Measurements from ENCODE around the gene PTPRR.

DNA sequence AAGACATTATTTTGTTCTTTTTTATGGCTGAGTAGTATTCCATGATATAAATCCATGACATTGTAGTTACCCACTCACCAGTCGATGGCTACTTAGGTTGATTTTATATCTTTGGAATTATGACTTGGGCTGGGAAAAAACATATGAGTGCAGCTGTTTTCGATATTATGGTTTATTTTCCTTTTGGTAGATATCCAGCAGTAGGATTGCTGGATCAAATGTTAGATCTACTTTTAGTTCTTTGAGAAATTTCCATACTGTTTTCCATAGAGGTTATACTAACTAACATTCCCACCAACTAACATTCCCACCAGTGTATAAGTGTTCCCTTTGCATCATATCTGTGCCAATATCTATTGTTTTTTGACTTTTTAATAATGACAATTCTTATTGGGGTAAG is 29.9 kb upstream of the PTPRR start:
- TF ChIP-seq YY1 (IDR thresholded peaks at IDR 0.05; ENCODE audit: insufficient read depth, insufficient read length) = no peak
- TF ChIP-seq SUZ12 (IDR thresholded peaks at IDR 0.05; ENCODE audit: extremely low read depth, insufficient read depth, insufficient read length) = no peak
- TF ChIP-seq ZNF274 (IDR thresholded peaks at IDR 0.05; ENCODE audit: low read depth, low read length) = no peak

Measured in NT2/D1 (cell line).